Activated CD4-positive, alpha-beta T cell treated with anti-CD3 and anti-CD28 coated beads, Interleukin-2, amount 10 ng/mL, durations not matched to agents 7 days and 5 days (primary cell): ENCODE data around the gene MFAP3L. TPM values are rescaled to one million over a fixed set of nuclear protein-coding genes. Genes with fewer than 3 reads are reported as not detected.
A peak's percentile ranks its signal among the peaks of the same experiment; 100 is the strongest.

ENCODE experiments used
- CTCF ChIA-PET: fragments of 350-600 bp; sonication (Branson Sonifier 250); formaldehyde crosslinking; loops from one replicate; lab custom pipeline; 2021; ENCODE audit warnings: antibody characterized with exemption; lab: Charles Lee
- POLR2A ChIA-PET: fragments of 350-600 bp; sonication (Branson Sonifier 250); formaldehyde crosslinking; loops from one replicate; lab custom pipeline; 2021; ENCODE audit warnings: antibody characterized with exemption; lab: Charles Lee
- DNase-seq: peaks from one replicate; pipeline ENCODE4 v3.0.0-alpha.2; 2020
- H3K27ac Mint-ChIP-seq: one replicate; pipeline ENCODE4 v1.8.0; 2021; ENCODE audit warnings: mild to moderate bottlenecking, moderate library complexity, mixed read lengths
- H3K27me3 Mint-ChIP-seq: one replicate; pipeline ENCODE4 v1.8.0; 2021; ENCODE audit warnings: mixed read lengths
- H3K36me3 Mint-ChIP-seq: one replicate; pipeline ENCODE4 v1.8.0; 2021; ENCODE audit warnings: low read depth, mixed read lengths
- H3K4me1 Mint-ChIP-seq: one replicate; pipeline ENCODE4 v1.8.0; 2021; ENCODE audit warnings: mixed read lengths
- H3K4me3 Mint-ChIP-seq: one replicate; pipeline ENCODE4 v1.8.0; 2021; ENCODE audit warnings: mild to moderate bottlenecking, moderate library complexity, mixed read lengths
- H3K9me3 Mint-ChIP-seq: one replicate; pipeline ENCODE4 v1.8.0; 2021; ENCODE audit warnings: mixed read lengths
- total RNA-seq, 2 experiments: library from RNA; stranded (reverse); gene quantifications; one replicate each; pipeline ENCODE4 v1.2.3, GENCODE V29; 2021

MFAP3L gene
- total RNA-seq, 2 experiments from 2014 or later = 0.27 to 0.35 TPM

DNA sequence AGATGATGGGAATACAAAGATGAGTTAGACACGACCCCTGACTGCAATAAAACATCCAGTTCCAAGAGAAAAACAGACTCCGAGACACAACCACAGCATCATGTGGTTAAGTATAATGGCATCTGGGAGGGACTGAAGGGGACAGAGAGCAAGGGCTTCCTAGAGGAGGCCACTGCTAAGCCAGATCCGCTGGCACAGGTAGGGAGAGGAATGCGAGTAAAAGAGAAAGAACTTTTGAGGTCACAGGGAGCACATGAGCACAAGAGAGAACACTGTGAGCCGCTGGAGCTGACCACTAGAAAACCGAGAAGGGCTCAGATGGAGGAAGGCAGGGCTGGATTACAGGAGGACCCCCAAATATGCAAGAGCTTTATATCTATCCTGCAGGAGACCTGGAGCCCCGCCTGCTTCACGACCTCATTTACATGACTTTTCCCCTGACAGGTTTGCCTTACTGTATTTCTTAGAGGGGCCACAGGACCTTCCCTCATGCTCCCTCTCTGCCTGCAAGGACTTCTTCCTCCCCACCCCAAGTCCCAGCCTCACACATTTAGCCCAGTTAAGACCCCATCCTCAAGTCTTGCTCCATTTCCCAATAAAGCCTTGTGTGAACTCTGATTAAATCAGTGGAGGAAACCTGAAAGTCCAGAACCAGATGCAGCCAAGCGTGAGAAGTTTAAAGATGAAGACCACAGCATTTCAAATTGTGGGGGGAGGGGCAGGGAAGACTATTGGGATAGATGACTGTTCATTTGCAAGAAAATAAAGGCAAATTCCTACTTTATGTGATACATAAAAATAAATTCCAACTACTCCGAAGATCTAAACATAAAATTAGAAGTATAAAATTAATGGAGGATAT lies 29.6 kb downstream of the MFAP3L start:
- no peaks in the 10 kb centered on the region for H3K36me3 Mint-ChIP-seq
- no peaks in the 10 kb centered on the region for H3K9me3 Mint-ChIP-seq
- no peak for DNase-seq
- H3K27me3 Mint-ChIP-seq = no peaks in the 10 kb centered on the region
- ChIA-PET POLR2A (no interaction called here), CTCF (interaction anchor here (0.6 kb wide), 1 partner anchor 1188 kb away, joined by 4 read pairs; no protein-coding TSS in a partner anchor)
- H3K27ac Mint-ChIP-seq = peak overlapping the region; percentile 21
- no peaks in the 10 kb centered on the region for H3K4me1 Mint-ChIP-seq
- H3K4me3 Mint-ChIP-seq = no peak overlapping the region

DNA sequence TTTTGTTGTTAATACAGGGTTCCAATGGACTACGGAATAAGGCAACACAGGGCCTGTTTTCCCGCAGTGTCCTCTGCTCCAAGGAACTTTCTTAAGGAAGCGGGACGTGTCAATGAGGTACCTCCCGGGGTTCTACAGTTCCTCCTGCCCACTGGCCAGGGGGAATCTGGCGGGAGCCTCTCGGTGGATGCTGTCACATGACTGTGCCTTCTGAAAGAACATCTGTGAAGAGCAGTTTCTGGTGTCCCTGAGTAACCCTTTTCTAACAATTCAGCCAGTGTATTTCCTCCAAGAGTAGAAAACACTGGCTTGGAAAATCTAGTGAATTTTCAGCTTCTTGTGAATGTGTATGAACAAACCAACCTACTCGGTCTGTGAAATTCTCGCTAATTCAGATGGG lies 32.7 kb downstream of the MFAP3L start:
- H3K4me3 Mint-ChIP-seq = no peak overlapping the region
- H3K27ac Mint-ChIP-seq = no peak overlapping the region
- no peaks in the 10 kb centered on the region for H3K4me1 Mint-ChIP-seq
- no peak for DNase-seq
- CTCF ChIA-PET = interaction anchor here (0.6 kb wide), 2 partner anchors 21 to 36 kb away, joined by 3 to 4 read pairs; no protein-coding TSS in a partner anchor
- POLR2A ChIA-PET = no interaction called here
- H3K9me3 Mint-ChIP-seq = no peaks in the 10 kb centered on the region
- no peaks in the 10 kb centered on the region for H3K36me3 Mint-ChIP-seq
- no peaks in the 10 kb centered on the region for H3K27me3 Mint-ChIP-seq

DNA sequence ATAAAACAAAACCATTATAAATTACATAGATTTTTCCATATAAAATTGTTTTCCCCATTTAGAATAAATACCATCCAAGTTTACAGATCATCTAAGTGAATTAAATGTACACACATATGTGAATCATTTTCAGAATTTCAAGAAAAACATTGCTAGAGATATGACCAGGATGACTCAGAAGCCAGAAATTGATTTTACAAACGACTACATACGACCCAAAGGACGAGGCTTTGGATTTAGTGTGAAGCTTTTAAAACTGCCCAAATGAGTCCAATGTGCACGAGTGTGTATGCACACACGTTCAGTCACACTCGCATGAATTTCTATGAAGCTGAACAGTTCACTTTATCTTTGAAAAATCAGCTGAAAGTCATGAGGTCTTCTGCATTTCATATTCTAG lies 37.9 kb downstream of the MFAP3L start:
- H3K4me1 Mint-ChIP-seq = peaks cover 9% of the 10 kb centered on the region
- H3K9me3 Mint-ChIP-seq = no peaks in the 10 kb centered on the region
- no peak for DNase-seq
- H3K36me3 Mint-ChIP-seq = no peaks in the 10 kb centered on the region
- CTCF ChIA-PET = no interaction called here
- POLR2A ChIA-PET = no interaction called here
- no peak overlapping the region for H3K27ac Mint-ChIP-seq
- no peak overlapping the region for H3K4me3 Mint-ChIP-seq
- H3K27me3 Mint-ChIP-seq = peaks cover 11% of the 10 kb centered on the region

DNA sequence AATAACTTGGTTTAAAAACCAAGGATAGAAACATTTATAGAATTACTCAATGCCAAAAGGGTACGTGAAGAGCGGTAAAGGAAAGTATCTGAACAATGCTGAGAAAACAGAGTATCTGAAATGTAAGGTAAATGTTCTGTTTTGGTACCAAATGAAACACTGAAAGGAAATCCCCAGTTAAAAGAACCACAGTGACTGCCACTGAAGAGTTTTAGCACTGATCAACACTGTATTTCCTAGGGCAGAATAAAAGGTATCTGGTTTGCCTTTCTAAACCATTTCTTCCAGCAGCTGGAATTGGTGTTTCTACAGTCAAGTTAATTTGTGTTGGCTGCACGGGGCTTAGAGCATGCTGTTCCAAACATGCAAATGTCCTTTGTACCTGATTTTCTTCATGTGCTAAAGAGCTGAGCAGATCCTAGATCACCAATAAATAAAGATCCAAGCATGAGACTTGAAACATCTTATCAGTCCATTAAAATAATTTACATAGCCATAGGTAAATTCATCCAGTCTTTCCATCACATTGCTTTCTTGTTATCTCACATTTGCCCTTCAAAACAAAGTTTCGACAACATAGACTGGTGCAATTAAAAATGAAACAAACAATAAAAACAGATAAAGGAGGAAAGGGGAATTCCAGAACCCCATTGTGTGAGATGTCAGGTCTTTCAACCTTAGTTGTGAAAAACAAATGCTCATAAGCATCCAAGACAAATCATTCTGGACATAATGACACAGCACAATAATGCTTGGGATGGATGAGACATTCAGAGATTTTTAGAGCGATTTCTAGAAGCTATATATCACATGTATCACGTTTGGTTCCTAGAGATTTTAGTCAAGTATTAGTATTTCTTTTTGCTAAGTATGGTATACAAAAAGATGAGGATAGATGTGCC lies 38.6 kb downstream of the MFAP3L start:
- Mint-ChIP-seq H3K36me3 (no peaks in the 10 kb centered on the region), H3K4me1 (peaks cover 9% of the 10 kb centered on the region), H3K27ac (no peak overlapping the region), H3K27me3 (peaks cover 11% of the 10 kb centered on the region), H3K9me3 (no peaks in the 10 kb centered on the region), H3K4me3 (no peak overlapping the region)
- no peak for DNase-seq
- POLR2A ChIA-PET = no interaction called here
- CTCF ChIA-PET = no interaction called here

DNA sequence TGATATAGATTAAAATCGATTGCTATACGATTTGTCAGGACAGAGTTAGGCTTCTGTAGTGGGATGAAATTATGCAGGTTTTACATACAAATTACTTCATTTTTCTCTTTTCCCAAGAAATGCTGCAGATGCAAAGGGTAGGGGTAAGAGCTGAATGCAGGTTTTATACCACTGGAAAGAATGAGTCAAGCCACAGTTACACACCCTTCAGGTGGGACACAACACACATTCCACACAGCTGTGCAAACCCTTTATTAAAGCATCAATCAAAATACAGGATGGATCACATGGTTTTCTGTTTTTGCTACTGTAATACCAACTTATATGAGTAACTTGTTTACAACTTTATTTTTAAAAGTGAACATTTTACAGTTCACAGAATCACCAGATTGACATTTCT lies 39.8 kb downstream of the MFAP3L start:
- Mint-ChIP-seq H3K4me1 (peaks cover 9% of the 10 kb centered on the region), H3K36me3 (no peaks in the 10 kb centered on the region), H3K27me3 (peaks cover 11% of the 10 kb centered on the region), H3K27ac (no peak overlapping the region), H3K9me3 (no peaks in the 10 kb centered on the region), H3K4me3 (no peak overlapping the region)
- ChIA-PET CTCF (no interaction called here), POLR2A (no interaction called here)
- DNase-seq = no peak

DNA sequence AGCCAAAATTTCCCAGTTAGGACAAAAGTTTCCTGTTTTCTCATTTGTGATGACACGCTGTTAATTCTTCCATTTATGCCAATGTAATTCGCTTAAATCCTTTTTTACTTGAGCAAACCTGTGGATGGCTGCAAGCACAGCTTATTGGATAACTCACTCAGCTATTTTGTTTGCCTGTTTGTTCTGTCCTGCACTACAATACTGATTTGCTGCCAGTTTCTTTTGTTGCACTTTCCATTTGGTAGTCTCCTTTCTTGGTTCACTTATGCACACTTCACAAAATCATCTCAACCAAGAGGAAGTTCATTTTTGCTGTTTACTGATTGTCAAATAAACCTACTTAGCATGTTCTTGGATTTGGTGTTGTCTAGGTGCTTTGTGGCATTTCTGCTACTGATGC lies 40.3 kb downstream of the MFAP3L start:
- H3K36me3 Mint-ChIP-seq = no peaks in the 10 kb centered on the region
- no peak overlapping the region for H3K27ac Mint-ChIP-seq
- ChIA-PET CTCF (no interaction called here), POLR2A (no interaction called here)
- DNase-seq = no peak
- peaks cover 9% of the 10 kb centered on the region for H3K4me1 Mint-ChIP-seq
- no peak overlapping the region for H3K4me3 Mint-ChIP-seq
- no peaks in the 10 kb centered on the region for H3K9me3 Mint-ChIP-seq
- H3K27me3 Mint-ChIP-seq = peaks cover 11% of the 10 kb centered on the region

DNA sequence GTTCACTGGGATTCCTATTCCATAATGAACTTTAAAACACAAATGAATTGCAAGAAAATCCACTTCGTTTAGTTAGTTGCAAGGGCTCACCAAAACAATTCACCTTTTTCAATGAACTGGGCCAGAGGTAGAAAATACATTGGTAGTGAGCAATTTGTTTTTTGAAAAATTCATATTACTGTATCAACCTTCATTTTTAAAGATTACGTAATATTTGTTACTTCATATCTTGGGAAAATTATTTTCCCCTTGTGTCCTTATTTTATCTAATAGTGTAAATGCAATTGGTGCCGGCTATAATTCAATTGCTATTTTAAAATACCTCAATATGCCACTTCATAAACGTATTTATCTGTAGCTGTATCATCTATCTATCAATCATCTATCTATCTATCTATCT lies 41.5 kb downstream of the MFAP3L start:
- DNase-seq = no peak
- H3K9me3 Mint-ChIP-seq = no peaks in the 10 kb centered on the region
- H3K36me3 Mint-ChIP-seq = no peaks in the 10 kb centered on the region
- H3K4me3 Mint-ChIP-seq = no peak overlapping the region
- CTCF ChIA-PET = no interaction called here
- H3K27me3 Mint-ChIP-seq = peaks cover 11% of the 10 kb centered on the region
- no peak overlapping the region for H3K27ac Mint-ChIP-seq
- peaks cover 9% of the 10 kb centered on the region for H3K4me1 Mint-ChIP-seq
- POLR2A ChIA-PET = no interaction called here

DNA sequence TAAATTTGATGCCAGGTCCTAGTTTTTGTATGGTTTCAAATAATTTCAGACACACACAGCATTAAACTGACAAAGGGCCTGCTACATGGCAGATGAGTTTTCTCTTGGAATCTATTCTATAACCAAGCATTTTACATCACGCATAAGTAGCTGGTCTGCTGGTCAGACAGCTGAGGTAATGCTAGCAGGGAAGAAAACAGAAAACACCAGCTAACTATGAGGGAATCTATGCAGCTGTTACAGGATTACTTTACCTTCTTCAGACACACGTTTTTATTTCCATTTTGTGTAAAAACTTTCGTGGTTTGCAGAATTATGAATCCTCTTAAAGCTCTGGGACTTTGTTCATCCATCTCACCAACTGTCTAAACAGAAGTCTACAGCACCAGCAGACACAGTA lies 42.0 kb downstream of the MFAP3L start:
- H3K27me3 Mint-ChIP-seq = peaks cover 11% of the 10 kb centered on the region
- no peak overlapping the region for H3K27ac Mint-ChIP-seq
- no peak overlapping the region for H3K4me3 Mint-ChIP-seq
- no peaks in the 10 kb centered on the region for H3K36me3 Mint-ChIP-seq
- ChIA-PET POLR2A (no interaction called here), CTCF (no interaction called here)
- peaks cover 9% of the 10 kb centered on the region for H3K4me1 Mint-ChIP-seq
- no peaks in the 10 kb centered on the region for H3K9me3 Mint-ChIP-seq
- no peak for DNase-seq

DNA sequence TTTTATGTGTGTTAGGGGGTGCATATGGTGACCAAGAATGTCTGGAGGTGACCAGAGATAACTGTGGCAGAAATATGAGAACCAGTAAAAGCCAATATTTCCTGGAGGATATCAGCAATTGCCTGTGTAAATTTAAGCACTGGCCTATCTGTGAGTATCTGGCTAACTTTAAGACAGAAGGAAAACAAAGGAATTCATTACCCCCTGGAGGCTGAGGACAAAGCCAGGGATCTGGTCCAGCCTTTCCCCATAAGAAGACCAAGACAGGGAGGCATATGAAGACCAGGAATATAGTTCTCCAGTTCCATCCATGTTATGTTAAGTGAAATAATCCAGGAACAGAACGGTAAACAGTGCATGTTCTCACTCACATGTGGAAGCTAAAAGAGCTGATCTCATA lies 49.2 kb downstream of the MFAP3L start:
- no peaks in the 10 kb centered on the region for H3K27me3 Mint-ChIP-seq
- no peak overlapping the region for H3K27ac Mint-ChIP-seq
- H3K4me1 Mint-ChIP-seq = no peaks in the 10 kb centered on the region
- H3K36me3 Mint-ChIP-seq = no peaks in the 10 kb centered on the region
- no peak for DNase-seq
- POLR2A ChIA-PET = no interaction called here
- H3K4me3 Mint-ChIP-seq = no peak overlapping the region
- CTCF ChIA-PET = no interaction called here
- no peaks in the 10 kb centered on the region for H3K9me3 Mint-ChIP-seq

DNA sequence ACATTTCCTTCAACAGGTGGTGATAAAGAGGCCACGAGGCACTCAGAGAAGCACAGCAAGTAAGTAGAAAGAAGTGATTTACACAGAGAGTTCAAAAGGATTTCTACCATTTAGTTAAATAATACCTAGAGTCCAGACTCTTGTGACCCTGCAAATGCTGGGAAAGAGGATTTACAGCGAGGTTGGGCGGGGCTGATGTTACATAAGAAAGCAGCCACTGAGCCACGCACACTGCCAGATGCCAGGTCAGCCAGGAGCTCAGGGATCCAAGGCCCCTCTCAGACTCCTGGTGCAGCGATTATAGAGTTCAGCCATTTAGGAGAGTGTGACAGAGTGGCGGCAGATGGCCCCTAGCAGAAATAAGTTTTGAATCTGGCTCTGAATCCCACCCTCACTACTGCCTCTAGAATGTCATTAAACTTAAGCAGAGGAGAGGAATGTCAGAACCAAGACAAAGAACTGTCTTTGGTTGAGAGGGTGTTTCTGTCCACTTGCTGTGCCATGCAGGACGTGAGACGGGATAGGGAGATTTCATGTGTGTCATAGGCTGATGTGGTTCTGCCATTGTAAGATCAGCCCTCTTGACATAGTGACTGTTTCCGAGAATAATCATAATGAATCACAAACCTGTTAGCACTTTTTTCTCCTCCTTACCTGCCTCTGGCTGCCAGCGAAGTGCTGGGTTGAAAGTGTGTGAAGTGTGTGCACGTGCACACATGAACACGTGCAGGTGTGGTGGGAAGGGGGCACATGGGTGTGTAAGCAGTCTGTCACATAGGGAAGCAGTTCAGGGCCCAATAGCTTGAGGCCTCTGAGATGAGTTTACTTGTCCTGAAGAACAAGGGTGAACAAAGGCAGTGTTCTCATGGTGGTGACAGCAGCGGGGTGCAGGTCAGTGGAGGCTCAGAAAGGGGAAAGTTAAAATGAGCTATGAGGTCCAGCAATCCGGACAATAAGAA lies 50.1 kb downstream of the MFAP3L start:
- Mint-ChIP-seq H3K4me3 (no peak overlapping the region), H3K4me1 (no peaks in the 10 kb centered on the region), H3K27ac (no peak overlapping the region), H3K27me3 (no peaks in the 10 kb centered on the region), H3K36me3 (no peaks in the 10 kb centered on the region), H3K9me3 (no peaks in the 10 kb centered on the region)
- no peak for DNase-seq
- POLR2A ChIA-PET = no interaction called here
- CTCF ChIA-PET = no interaction called here

DNA sequence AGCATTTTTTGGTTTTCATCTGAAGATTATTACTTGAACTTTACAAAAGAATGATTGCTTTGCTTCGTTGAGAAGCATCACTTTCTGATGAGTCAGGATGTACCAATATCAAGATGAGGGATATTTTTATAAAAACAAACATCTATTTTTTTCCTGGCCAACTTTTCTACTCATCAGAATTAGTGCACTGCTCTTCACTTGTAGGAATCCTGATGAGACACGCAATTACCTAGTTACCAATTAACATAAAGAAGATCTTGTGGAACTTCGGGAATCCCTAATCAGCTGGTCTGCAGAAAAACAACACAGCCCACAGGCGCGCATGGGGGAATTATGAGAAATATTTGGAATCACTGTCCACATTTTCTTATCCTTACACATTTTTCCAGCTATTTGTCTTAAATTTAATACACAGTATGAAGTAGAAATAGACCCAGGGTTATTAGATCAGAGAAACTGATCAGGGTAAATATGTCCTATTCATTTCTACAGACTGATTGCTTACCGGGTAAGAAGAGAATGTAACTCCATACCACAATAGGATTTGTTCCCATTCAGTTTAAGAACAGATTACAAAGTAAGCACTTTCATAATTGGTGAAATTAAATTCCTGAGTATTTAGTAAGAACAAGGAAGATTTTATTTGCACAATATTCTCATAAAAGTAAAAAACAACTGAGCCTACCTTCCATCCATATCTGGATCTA lies 50.9 kb downstream of the MFAP3L start:
- no peaks in the 10 kb centered on the region for H3K36me3 Mint-ChIP-seq
- H3K27me3 Mint-ChIP-seq = no peaks in the 10 kb centered on the region
- no peak overlapping the region for H3K4me3 Mint-ChIP-seq
- ChIA-PET CTCF (no interaction called here), POLR2A (no interaction called here)
- no peak for DNase-seq
- H3K27ac Mint-ChIP-seq = no peak overlapping the region
- no peaks in the 10 kb centered on the region for H3K4me1 Mint-ChIP-seq
- H3K9me3 Mint-ChIP-seq = no peaks in the 10 kb centered on the region

DNA sequence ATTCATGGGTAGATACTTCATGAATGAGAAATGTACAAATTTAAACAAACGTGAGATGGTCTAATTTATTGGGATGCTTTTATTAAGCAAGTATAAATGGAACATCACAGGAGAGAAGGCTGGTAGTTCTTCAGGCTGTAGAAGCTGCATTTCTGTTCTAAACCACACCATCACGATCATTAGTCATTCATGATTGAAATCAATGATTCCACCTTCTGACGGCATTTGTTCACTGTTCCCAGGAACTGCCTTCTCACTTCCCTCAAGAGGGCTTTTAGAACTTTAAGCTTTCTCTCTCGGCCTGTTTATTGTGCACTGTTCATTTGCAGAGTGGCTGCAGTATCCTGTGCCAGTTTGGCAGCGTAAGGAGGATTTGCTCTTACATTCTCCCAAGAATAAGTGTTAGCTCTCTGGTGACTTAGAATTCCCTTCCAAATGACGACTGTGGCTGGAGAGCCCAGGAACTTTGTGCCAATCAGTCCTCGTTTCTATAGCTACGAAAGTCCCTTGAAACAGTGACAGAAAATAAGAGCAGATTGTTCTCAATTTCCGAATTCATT lies 54.7 kb downstream of the MFAP3L start:
- no peaks in the 10 kb centered on the region for H3K9me3 Mint-ChIP-seq
- peaks cover 7% of the 10 kb centered on the region for H3K27me3 Mint-ChIP-seq
- H3K4me3 Mint-ChIP-seq = no peak overlapping the region
- H3K27ac Mint-ChIP-seq = no peak overlapping the region
- CTCF ChIA-PET = no interaction called here
- POLR2A ChIA-PET = no interaction called here
- no peak for DNase-seq
- no peaks in the 10 kb centered on the region for H3K36me3 Mint-ChIP-seq
- no peaks in the 10 kb centered on the region for H3K4me1 Mint-ChIP-seq
